KOPT-K1 (cell line): ENCODE data around the gene DYRK1B.

Source experiments
- H3K27ac ChIP-seq: fragments of 200-600 bp; sonication (generic); 2 replicates; pipeline ENCODE4 v1.5.1; 2016; ENCODE audit warnings: antibody characterized with exemption, mild to moderate bottlenecking, low read depth, low read length; ENCODE audit not compliant: poor library complexity, severe bottlenecking
- H3K36me3 ChIP-seq: fragments of 200-600 bp; sonication (generic); 2 replicates; pipeline ENCODE4 v1.5.1; 2017; ENCODE audit warnings: antibody characterized with exemption, mild to moderate bottlenecking, low read length, moderate library complexity; ENCODE audit not compliant: insufficient read depth
- H3K9me3 ChIP-seq: fragments of 200-600 bp; sonication (generic); 2 replicates; pipeline ENCODE4 v1.5.1; 2017; ENCODE audit warnings: antibody characterized with exemption, low read length, mild to moderate bottlenecking; ENCODE audit not compliant: insufficient read depth, poor library complexity, severe bottlenecking

Gene DYRK1B

DNA sequence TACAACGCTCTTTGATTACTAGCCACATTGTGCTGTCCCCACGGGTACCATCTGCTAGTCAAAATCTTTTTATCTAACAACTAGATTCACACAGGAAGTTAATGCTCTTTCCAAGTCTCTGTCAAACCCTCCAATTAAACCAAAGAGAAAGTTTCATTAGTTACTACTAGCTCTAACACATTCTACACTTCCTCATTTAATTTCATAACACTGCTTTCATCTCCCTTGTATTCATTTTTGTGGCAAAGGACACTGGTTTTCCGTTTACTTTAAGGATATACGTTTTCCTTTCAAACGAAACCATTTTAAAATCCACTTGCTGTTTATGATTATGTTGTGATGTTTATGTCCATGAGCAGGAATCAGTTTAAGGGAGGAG is 5.3 kb downstream of the DYRK1B start:
- H3K27ac ChIP-seq = no peak overlapping the region
- peaks cover 56% of the 10 kb centered on the region for H3K36me3 ChIP-seq
- no peaks in the 10 kb centered on the region for H3K9me3 ChIP-seq

DNA sequence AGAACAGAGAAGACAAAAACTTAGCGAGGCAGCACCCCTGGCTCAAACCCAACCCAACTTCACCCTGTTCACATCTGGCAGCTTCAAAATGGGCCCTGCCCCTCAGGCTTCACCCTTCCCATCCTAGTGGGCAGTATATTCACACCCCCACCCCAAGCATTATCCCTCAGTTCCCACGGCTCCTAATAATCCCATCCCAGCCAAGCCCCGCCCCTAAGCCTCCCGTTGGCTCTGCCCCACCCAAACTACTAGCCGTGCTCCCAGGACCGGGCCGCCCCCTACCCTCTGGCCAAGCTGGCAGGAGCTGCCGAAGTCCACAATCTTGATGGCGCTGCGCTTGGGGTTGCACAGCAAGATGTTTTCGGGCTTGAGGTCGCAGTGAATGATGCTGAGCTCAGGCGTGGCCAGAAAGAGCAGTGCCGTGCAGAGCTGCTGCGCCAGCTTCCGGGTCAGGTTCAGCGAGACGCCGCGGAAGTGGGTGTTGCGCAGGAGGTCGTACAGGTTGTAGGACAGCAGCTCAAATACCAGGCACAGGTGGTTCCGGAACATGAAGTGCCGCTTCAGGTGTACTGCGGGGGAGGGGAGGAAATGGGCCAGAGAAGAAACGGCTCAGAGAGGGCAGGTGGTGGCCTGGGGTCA is 5.8 kb downstream of the DYRK1B start:
- H3K9me3 ChIP-seq = no peaks in the 10 kb centered on the region
- peaks cover 56% of the 10 kb centered on the region for H3K36me3 ChIP-seq
- H3K27ac ChIP-seq = no peak overlapping the region

DNA sequence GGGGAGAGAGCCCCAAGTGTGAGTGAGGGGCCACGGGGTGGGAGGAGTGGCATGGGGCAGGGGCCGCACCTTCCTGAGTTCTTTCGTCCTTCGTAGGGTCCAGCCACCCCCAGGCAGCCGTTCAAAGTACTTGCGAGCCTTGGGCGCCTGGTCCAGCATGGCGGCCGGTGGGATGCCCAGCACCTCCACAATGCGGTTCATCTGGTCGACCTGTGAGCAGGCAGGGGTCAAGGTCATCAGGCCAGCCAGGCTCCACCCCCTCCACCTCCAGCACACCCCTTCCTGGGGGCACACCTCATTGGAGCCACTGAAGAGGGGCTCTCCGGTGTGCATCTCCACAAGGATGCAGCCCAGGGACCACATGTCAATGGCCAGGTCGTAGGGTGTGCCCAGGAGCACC is 6.7 kb downstream of the DYRK1B start:
- H3K27ac ChIP-seq = no peak overlapping the region
- peaks cover 56% of the 10 kb centered on the region for H3K36me3 ChIP-seq
- no peaks in the 10 kb centered on the region for H3K9me3 ChIP-seq

DNA sequence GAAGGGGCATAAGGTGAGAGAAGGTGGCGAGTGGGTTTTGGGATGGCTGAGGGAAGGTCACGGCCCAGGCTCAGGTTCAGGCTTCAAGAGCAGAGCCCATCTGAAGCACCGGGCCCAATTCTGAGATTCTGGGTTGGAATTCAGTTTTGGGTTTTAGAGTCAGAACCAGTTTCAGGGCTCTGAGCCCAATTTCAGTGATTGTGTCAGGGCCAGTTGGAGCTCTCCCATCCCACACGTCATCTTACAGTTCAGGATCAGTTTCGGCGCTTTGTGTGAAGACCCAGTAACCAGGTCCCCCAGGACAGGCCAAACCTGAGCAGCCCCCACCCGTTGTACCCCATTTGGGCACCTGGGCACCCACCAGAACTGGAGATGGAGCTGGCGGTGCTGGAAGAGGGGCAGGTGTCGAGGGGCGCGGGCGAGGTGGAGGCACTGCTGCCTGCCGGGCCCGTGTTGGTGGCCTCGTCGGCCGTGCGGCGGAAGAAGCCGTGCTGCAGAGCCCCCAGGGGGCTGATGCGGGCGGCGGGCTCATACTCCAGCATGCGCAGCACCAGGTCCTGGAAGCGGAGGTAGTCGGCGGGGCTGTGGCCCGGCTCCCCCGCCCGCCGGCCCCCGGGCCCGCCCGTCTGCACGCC is 7.5 kb downstream of the DYRK1B start:
- no peaks in the 10 kb centered on the region for H3K9me3 ChIP-seq
- H3K36me3 ChIP-seq = peaks cover 51% of the 10 kb centered on the region
- H3K27ac ChIP-seq = no peak overlapping the region

DNA sequence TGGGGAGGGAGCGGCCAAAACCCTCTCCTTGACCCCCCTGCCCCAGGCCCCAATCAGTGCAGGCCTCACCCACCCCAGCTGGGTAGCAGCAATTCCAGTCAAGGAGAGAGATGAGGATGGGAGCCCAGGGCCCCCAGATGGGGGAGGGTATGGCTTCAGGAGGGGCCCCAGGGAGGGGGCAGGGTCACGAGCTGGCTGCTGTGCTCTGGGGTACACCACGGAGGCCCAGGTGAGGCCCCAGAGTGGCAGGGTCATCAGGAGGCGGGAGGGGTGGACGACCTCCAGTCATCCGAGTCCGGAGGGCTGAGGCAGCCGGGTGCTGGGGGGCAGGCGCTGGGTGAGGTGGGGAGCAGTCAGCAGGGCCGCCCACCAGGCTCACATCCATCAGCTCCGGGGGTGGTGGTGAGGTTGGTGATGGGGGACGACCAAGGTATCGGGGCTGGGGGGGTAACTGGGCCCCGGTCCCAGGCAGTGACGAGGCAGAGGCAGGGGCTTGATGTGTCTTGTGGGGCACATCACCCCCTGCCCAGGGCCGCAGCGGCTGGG is 8.4 kb downstream of the DYRK1B start:
- Histone ChIP-seq H3K9me3 (no peaks in the 10 kb centered on the region), H3K36me3 (peaks cover 42% of the 10 kb centered on the region), H3K27ac (no peak overlapping the region)

GRCh38 chr19:39825093-39825463 is 8.9 kb downstream of the DYRK1B start:
- peaks cover 37% of the 10 kb centered on the region for H3K36me3 ChIP-seq
- no peaks in the 10 kb centered on the region for H3K9me3 ChIP-seq
- H3K27ac ChIP-seq = no peak overlapping the region

DNA sequence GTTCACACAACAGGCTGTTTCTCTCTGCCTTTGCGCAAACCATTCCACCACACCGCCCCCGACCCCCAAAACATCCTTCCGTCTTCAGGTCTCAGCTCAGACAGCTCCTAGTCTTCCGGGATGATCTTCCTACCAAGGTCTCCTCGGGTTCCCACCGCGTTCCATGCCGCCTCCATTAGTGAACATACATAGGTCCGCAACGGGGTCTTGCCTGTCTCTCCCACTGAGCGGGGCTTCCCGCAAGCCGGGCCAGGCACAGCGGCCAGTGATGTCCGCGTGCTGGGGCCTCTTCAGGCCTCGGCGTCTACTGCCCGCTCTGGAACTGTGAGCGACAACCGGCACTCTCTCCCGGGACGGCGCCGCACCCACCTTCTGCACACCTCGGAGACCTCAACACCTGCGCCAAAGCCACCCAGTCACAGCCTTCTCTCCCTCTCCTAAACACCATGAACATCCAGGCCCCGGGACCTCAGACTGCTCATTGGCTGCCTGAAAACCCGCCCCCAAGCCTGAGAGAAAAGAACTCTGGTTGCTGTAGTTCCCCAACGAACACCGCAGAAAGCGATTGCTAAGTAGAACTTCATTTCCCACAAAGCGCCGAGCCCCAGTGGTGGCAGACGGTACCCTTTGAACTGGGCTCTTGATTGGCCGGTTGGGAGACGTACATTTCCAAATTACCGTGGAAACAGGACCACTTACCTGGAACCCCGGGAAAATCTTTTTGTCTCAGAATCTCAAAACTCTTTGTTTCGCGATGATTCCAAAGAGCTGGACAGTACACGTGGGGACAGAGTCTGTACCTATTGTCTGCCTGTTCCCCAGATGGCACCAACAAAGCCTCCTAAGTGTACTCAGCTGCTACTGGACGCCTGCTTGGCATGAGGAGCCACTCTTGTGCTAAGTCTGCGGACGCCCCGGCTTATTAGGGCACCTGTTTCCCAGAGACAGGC is 9.5 kb downstream of the DYRK1B start:
- Histone ChIP-seq H3K36me3 (peaks cover 31% of the 10 kb centered on the region; the same call in 1 of the 2 replicates), H3K27ac (peak overlapping the region; percentile 31), H3K9me3 (no peaks in the 10 kb centered on the region)

GRCh38 chr19:39823686-39824085 is 10.3 kb downstream of the DYRK1B start:
- Histone ChIP-seq H3K36me3 (peaks cover 23% of the 10 kb centered on the region; the same call in 1 of the 2 replicates), H3K27ac (peak overlapping the region; percentile 31), H3K9me3 (no peaks in the 10 kb centered on the region)

DNA sequence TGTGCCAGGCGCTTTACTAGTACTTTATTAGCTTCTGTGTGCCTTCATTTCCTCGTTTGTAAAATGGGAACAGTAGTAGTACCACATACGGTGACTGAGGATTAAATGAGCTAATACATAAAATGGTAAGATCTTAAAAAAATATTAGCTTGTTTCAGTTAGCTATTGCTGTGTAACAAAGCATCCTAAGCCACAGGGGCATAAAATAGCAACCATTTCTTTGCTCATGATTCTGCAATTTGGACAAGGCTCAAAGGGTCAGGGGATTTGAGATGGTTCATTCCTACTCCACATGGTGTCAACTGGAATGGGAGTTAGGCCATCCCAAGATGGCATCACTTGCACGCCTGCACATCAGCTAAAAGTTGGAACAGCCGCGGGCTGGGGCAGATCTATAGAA is 13.3 kb downstream of the DYRK1B start:
- no peak overlapping the region for H3K27ac ChIP-seq
- H3K9me3 ChIP-seq = no peaks in the 10 kb centered on the region
- H3K36me3 ChIP-seq = no peaks in the 10 kb centered on the region

- H3K9me3 ChIP-seq = no peaks in the 10 kb centered on the region
- H3K36me3 ChIP-seq = no peaks in the 10 kb centered on the region
- no peak overlapping the region for H3K27ac ChIP-seq
Measured at GRCh38 chr19:39819786-39820185, 14.2 kb downstream of the DYRK1B start.

- Histone ChIP-seq H3K36me3 (no peaks in the 10 kb centered on the region), H3K27ac (no peak overlapping the region), H3K9me3 (no peaks in the 10 kb centered on the region)
Measured at GRCh38 chr19:39818626-39819097, 15.3 kb downstream of the DYRK1B start.

GRCh38 chr19:39817888-39818561 is 15.9 kb downstream of the DYRK1B start:
- H3K36me3 ChIP-seq = no peaks in the 10 kb centered on the region
- H3K27ac ChIP-seq = no peak overlapping the region
- H3K9me3 ChIP-seq = no peaks in the 10 kb centered on the region

- H3K36me3 ChIP-seq = no peaks in the 10 kb centered on the region
- no peaks in the 10 kb centered on the region for H3K9me3 ChIP-seq
- no peak overlapping the region for H3K27ac ChIP-seq
Measured at GRCh38 chr19:39816287-39817048, 17.5 kb downstream of the DYRK1B start.

GRCh38 chr19:39814595-39814994 is 19.4 kb downstream of the DYRK1B start:
- H3K9me3 ChIP-seq = no peaks in the 10 kb centered on the region
- no peaks in the 10 kb centered on the region for H3K36me3 ChIP-seq
- no peak overlapping the region for H3K27ac ChIP-seq
